Measurements from ENCODE around the gene FAAP20. TPM values are rescaled to one million over a fixed set of nuclear protein-coding genes. Genes with fewer than 3 reads are reported as not detected.

FAAP20 gene
- total RNA-seq, 1 experiment from 2014 or later: 133 TPM

DNA sequence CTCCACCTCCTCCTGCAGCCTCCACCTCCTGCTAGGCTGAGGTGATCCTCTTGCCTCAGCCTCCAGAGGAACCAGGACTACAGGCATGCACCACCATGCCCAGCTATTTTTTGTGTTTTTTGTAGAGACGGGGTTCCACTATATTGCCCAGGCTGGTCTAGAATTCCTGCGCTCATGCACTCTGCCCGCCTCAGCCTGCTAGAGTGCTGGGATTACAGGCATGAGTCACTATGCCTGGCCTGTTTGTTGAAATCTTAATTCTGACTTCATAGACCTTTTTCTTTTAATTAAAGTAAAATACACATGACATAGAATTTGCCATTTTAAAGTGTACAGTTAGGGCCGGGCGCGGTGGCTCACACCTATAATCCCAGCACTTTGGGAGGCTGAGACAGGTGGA is 42.7 kb downstream of the FAAP20 start:
- POLR2A ChIA-PET: no interaction called here
- TF ChIP-seq SP1 (CRISPR knock-in tag; conservative IDR thresholded peaks at IDR 0.05): no peak
- TF ChIP-seq, protein P1, sequence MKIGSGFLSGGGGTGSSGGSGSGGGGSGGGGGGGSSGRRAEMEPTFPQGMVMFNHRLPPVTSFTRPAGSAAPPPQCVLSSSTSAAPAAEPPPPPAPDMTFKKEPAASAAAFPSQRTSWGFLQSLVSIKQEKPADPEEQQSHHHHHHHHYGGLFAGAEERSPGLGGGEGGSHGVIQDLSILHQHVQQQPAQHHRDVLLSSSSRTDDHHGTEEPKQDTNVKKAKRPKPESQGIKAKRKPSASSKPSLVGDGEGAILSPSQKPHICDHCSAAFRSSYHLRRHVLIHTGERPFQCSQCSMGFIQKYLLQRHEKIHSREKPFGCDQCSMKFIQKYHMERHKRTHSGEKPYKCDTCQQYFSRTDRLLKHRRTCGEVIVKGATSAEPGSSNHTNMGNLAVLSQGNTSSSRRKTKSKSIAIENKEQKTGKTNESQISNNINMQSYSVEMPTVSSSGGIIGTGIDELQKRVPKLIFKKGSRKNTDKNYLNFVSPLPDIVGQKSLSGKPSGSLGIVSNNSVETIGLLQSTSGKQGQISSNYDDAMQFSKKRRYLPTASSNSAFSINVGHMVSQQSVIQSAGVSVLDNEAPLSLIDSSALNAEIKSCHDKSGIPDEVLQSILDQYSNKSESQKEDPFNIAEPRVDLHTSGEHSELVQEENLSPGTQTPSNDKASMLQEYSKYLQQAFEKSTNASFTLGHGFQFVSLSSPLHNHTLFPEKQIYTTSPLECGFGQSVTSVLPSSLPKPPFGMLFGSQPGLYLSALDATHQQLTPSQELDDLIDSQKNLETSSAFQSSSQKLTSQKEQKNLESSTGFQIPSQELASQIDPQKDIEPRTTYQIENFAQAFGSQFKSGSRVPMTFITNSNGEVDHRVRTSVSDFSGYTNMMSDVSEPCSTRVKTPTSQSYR (CRISPR knock-in tag; IDR thresholded peaks at IDR 0.05): no peak
- TF ChIP-seq CREM (CRISPR knock-in tag; IDR thresholded peaks at IDR 0.05): no peak
- TF ChIP-seq, protein P2, sequence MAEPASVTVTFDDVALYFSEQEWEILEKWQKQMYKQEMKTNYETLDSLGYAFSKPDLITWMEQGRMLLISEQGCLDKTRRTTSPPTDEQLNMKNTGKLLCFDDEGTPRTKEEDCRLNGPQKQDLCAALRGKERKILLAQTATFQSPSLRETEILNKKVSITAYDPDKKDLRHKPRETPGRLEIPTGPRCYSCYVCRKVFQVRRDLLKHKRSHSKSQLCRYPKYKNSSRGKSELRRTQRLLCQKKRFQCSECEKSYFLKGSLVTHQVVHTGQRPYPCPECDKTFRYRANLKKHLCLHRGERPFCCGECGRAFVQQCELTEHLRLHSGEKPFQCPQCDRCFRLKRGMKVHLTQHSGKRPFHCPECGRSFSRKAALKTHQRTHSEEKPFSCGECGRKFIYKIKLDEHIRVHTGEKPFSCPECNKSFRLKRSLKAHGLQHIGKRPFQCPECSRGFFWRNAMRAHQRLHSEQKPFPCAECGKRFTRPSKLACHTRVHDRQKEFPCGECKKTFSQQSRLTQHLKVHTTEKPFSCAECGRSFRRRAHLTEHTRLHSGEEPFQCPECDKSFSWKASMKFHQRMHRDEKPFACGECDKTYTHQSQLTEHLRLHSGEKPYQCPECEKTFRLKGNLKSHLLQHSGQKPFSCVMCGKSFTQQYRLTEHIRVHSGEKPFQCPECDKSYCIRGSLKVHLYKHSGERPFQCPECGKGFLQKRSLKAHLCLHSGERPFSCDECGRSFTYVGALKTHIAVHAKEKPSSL (CRISPR knock-in tag; conservative IDR thresholded peaks at IDR 0.05): no peak
- TF ChIP-seq, protein P3, sequence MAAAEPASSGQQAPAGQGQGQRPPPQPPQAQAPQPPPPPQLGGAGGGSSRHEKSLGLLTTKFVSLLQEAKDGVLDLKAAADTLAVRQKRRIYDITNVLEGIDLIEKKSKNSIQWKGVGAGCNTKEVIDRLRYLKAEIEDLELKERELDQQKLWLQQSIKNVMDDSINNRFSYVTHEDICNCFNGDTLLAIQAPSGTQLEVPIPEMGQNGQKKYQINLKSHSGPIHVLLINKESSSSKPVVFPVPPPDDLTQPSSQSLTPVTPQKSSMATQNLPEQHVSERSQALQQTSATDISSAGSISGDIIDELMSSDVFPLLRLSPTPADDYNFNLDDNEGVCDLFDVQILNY (CRISPR knock-in tag; IDR thresholded peaks at IDR 0.05): no peak
- no peak for TF ChIP-seq ELF4 (CRISPR knock-in tag; IDR thresholded peaks at IDR 0.05; ENCODE audit: low read depth)
- TF ChIP-seq, protein P4, sequence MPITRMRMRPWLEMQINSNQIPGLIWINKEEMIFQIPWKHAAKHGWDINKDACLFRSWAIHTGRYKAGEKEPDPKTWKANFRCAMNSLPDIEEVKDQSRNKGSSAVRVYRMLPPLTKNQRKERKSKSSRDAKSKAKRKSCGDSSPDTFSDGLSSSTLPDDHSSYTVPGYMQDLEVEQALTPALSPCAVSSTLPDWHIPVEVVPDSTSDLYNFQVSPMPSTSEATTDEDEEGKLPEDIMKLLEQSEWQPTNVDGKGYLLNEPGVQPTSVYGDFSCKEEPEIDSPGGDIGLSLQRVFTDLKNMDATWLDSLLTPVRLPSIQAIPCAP (CRISPR knock-in tag; IDR thresholded peaks at IDR 0.05): no peak
- no peak for TF ChIP-seq CBFB (CRISPR knock-in tag; IDR thresholded peaks at IDR 0.05; ENCODE audit: low read depth)
- TF ChIP-seq, protein P5, sequence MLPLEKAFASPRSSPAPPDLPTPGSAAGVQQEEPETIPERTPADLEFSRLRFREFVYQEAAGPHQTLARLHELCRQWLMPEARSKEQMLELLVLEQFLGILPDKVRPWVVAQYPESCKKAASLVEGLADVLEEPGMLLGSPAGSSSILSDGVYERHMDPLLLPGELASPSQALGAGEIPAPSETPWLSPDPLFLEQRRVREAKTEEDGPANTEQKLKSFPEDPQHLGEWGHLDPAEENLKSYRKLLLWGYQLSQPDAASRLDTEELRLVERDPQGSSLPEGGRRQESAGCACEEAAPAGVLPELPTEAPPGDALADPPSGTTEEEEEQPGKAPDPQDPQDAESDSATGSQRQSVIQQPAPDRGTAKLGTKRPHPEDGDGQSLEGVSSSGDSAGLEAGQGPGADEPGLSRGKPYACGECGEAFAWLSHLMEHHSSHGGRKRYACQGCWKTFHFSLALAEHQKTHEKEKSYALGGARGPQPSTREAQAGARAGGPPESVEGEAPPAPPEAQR (CRISPR knock-in tag; IDR thresholded peaks at IDR 0.05): no peak
- TF ChIP-seq NFYB (CRISPR knock-in tag; conservative IDR thresholded peaks at IDR 0.05; ENCODE audit: low read depth): no peak
- TF ChIP-seq SOX15 (CRISPR knock-in tag; IDR thresholded peaks at IDR 0.05): no peak
- TF ChIP-seq, protein P6, sequence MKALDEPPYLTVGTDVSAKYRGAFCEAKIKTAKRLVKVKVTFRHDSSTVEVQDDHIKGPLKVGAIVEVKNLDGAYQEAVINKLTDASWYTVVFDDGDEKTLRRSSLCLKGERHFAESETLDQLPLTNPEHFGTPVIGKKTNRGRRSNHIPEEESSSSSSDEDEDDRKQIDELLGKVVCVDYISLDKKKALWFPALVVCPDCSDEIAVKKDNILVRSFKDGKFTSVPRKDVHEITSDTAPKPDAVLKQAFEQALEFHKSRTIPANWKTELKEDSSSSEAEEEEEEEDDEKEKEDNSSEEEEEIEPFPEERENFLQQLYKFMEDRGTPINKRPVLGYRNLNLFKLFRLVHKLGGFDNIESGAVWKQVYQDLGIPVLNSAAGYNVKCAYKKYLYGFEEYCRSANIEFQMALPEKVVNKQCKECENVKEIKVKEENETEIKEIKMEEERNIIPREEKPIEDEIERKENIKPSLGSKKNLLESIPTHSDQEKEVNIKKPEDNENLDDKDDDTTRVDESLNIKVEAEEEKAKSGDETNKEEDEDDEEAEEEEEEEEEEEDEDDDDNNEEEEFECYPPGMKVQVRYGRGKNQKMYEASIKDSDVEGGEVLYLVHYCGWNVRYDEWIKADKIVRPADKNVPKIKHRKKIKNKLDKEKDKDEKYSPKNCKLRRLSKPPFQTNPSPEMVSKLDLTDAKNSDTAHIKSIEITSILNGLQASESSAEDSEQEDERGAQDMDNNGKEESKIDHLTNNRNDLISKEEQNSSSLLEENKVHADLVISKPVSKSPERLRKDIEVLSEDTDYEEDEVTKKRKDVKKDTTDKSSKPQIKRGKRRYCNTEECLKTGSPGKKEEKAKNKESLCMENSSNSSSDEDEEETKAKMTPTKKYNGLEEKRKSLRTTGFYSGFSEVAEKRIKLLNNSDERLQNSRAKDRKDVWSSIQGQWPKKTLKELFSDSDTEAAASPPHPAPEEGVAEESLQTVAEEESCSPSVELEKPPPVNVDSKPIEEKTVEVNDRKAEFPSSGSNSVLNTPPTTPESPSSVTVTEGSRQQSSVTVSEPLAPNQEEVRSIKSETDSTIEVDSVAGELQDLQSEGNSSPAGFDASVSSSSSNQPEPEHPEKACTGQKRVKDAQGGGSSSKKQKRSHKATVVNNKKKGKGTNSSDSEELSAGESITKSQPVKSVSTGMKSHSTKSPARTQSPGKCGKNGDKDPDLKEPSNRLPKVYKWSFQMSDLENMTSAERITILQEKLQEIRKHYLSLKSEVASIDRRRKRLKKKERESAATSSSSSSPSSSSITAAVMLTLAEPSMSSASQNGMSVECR (CRISPR knock-in tag; IDR thresholded peaks at IDR 0.05; ENCODE audit: borderline replicate concordance): no peak
- no peak for TF ChIP-seq HMGA2 (CRISPR knock-in tag; IDR thresholded peaks at IDR 0.05)
- TF ChIP-seq IRF2 (CRISPR knock-in tag; IDR thresholded peaks at IDR 0.05; ENCODE audit: borderline replicate concordance, low read depth): no peak
- H3K36me3 Mint-ChIP-seq: peaks cover 42% of the 10 kb centered on the region

More for the DNA sequence above, 42.7 kb downstream of the FAAP20 start:
- CTCF ChIA-PET: interaction anchor here (2.5 kb wide), 1 partner anchor 12 kb away, joined by 21 read pairs; no protein-coding TSS in a partner anchor
- no peaks in the 10 kb centered on the region for H3K4me1 Mint-ChIP-seq
- peaks cover 10% of the 10 kb centered on the region for H3K9me3 Mint-ChIP-seq
- no peaks in the 10 kb centered on the region for H3K27me3 Mint-ChIP-seq (ENCODE audit: low read depth)
- no peak for ATAC-seq
- no peak overlapping the region for H3K4me3 Mint-ChIP-seq
- no peak for DNase-seq (ENCODE audit: low spot score)
- H3K27ac Mint-ChIP-seq: no peak overlapping the region

All from WTC11 (cell line).